Neural progenitor cell (in vitro differentiated cells): Measurements from ENCODE around the gene NTM. TPM values are rescaled to one million over a fixed set of nuclear protein-coding genes. Genes with fewer than 3 reads are reported as not detected.

Experiments
- DNase-seq: peaks from one replicate; pipeline ENCODE4 v3.0.0-alpha.2; 2016; ENCODE audit warnings: low spot score
- H2AFZ ChIP-seq: fragments of 200-600 bp; sonication (generic); replicated peaks from 2 replicates; pipeline ENCODE4 v1.6.1; 2016; ENCODE audit warnings: antibody characterized with exemption
- H3F3A ChIP-seq: fragments of 200-600 bp; sonication (generic); 2 replicates; pipeline ENCODE4 v1.6.1; 2016; ENCODE audit warnings: antibody characterized with exemption, low read depth
- H3K27ac ChIP-seq: fragments of 200-600 bp; sonication (generic); 2 replicates; pipeline ENCODE4 v1.5.1; 2016; ENCODE audit warnings: mild to moderate bottlenecking
- H3K27me3 ChIP-seq: fragments of 200-600 bp; sonication (generic); 2 replicates; pipeline ENCODE4 v1.6.1; 2016; ENCODE audit warnings: mild to moderate bottlenecking, moderate library complexity
- H3K36me3 ChIP-seq: fragments of 200-600 bp; sonication (generic); 2 replicates; pipeline ENCODE4 v1.5.1; 2016
- H3K4me1 ChIP-seq: fragments of 200-600 bp; sonication (generic); 2 replicates; pipeline ENCODE4 v1.6.1; 2016; ENCODE audit warnings: mixed run types
- H3K4me2 ChIP-seq: fragments of 200-600 bp; sonication (generic); 2 replicates; pipeline ENCODE4 v1.6.1; 2016
- H3K4me3 ChIP-seq: fragments of 200-600 bp; sonication (generic); 2 replicates; pipeline ENCODE4 v1.5.1; 2016
- H3K79me2 ChIP-seq: fragments of 200-600 bp; sonication (generic); 2 replicates; pipeline ENCODE4 v1.6.1; 2016; ENCODE audit warnings: low read depth
- H3K9ac ChIP-seq: fragments of 200-600 bp; sonication (generic); 2 replicates; pipeline ENCODE4 v1.6.1; 2016
- H3K9me3 ChIP-seq: fragments of 200-600 bp; sonication (generic); 2 replicates; pipeline ENCODE4 v1.5.1; 2016; ENCODE audit warnings: low read depth
- H4K20me1 ChIP-seq: fragments of 200-600 bp; sonication (generic); 2 replicates; pipeline ENCODE4 v1.6.1; 2016; ENCODE audit warnings: low read depth
- H3K27ac Mint-ChIP-seq: 3 replicates; pipeline ENCODE4 v1.8.0; 2021; ENCODE audit warnings: mixed read lengths
- H3K27me3 Mint-ChIP-seq: 2 replicates; pipeline ENCODE4 v1.8.0; 2022; ENCODE audit warnings: low read depth, mild to moderate bottlenecking, inconsistent platforms, moderate library complexity, mixed read lengths; ENCODE audit not compliant: insufficient read depth
- H3K36me3 Mint-ChIP-seq: 3 replicates; pipeline ENCODE4 v1.8.0; 2021; ENCODE audit warnings: mixed read lengths
- H3K4me1 Mint-ChIP-seq: 3 replicates; pipeline ENCODE4 v1.8.0; 2021; ENCODE audit warnings: mixed read lengths
- H3K4me3 Mint-ChIP-seq: 3 replicates; pipeline ENCODE4 v1.8.0; 2021; ENCODE audit warnings: mild to moderate bottlenecking, moderate library complexity, mixed read lengths
- H3K9me3 Mint-ChIP-seq: 3 replicates; pipeline ENCODE4 v1.8.0; 2020; ENCODE audit warnings: mixed read lengths
- EZH2 ChIP-seq: fragments of 200-600 bp; sonication (generic); IDR thresholded peaks from 2 replicates; pipeline ENCODE4 v1.6.1; 2017; ENCODE audit warnings: antibody characterized with exemption, mild to moderate bottlenecking, moderate library complexity
- EZH2phosphoT487 ChIP-seq: fragments of 200-600 bp; sonication (generic); IDR thresholded peaks from 2 replicates; pipeline ENCODE4 v1.6.1; 2017; ENCODE audit warnings: antibody characterized with exemption
- total RNA-seq: library from RNA; depleted of rRNA; stranded (reverse); fragments of >200 nt; gene quantifications from 2 replicates; pipeline ENCODE4 v1.2.3, GENCODE V29; 2015; ENCODE audit warnings: low replicate concordance
- TF ChIP-seq, protein P1 (sequence below): fragments of 200-600 bp; sonication (generic); IDR thresholded peaks from 2 replicates; pipeline ENCODE4 v1.5.1; 2017; ENCODE audit warnings: antibody characterized with exemption, mild to moderate bottlenecking

Gene NTM
- total RNA-seq, 1 donor from 2014 or later = 4.3 TPM

DNA sequence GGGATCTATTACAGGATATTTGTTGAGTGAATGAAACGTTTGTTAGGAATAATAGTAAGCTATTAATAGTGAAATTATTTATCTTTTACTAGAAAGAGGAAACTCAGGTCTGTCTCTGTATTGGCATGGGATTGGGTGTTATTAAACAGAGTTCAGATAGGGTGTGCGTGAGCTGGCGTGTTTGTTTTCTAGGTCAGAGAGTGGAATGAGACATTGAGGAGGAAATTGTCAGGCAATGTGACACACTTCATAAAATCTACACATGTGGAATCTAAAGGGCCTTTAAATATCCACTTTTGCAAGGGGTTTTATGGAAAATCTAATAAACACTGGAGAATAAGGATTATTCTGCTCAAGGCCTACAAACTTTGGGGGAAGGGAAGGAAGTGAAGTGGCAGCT lies 552.9 kb downstream of the NTM start:
- TF ChIP-seq, protein P1, sequence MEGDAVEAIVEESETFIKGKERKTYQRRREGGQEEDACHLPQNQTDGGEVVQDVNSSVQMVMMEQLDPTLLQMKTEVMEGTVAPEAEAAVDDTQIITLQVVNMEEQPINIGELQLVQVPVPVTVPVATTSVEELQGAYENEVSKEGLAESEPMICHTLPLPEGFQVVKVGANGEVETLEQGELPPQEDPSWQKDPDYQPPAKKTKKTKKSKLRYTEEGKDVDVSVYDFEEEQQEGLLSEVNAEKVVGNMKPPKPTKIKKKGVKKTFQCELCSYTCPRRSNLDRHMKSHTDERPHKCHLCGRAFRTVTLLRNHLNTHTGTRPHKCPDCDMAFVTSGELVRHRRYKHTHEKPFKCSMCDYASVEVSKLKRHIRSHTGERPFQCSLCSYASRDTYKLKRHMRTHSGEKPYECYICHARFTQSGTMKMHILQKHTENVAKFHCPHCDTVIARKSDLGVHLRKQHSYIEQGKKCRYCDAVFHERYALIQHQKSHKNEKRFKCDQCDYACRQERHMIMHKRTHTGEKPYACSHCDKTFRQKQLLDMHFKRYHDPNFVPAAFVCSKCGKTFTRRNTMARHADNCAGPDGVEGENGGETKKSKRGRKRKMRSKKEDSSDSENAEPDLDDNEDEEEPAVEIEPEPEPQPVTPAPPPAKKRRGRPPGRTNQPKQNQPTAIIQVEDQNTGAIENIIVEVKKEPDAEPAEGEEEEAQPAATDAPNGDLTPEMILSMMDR = no peak
- TF ChIP-seq EZH2phosphoT487 = no peak
- TF ChIP-seq EZH2 = no peak
- Histone ChIP-seq H3K9me3 (no peaks in the 10 kb centered on the region), H3K27ac (no peak overlapping the region), H4K20me1 (no peaks in the 10 kb centered on the region), H3F3A (no peaks in the 10 kb centered on the region), H3K4me2 (no peak overlapping the region), H3K4me3 (no peak overlapping the region), H2AFZ (no peak overlapping the region), H3K79me2 (no peaks in the 10 kb centered on the region), H3K27me3 (no peaks in the 10 kb centered on the region), H3K9ac (no peak overlapping the region), H3K4me1 (peaks cover 5% of the 10 kb centered on the region), H3K36me3 (no peaks in the 10 kb centered on the region)
- Mint-ChIP-seq H3K9me3 (no peaks in the 10 kb centered on the region), H3K36me3 (peaks cover 1% of the 10 kb centered on the region), H3K4me1 (peaks cover 6% of the 10 kb centered on the region), H3K27ac (no peak overlapping the region), H3K4me3 (no peak overlapping the region), H3K27me3 (no peaks in the 10 kb centered on the region)
- no peak for DNase-seq

DNA sequence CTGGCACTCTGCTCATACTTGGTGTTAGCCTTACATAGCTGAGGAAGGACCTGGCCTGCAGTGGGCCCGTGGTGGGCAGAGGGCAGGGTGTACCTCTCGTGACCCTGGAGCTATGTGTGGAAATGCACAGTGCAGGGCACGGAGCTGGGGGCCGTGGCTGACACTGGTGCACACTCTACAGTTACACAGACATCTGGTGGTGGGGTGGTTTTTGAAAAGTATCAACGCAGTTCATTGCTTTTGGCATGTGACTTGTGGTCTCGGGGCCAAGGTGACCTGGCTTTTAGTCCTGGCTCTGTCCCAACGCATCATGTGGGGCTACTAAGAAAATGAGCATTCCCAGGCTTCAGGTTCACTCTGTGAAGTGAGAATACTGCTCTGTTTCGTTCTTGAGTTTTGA lies 553.6 kb downstream of the NTM start:
- Mint-ChIP-seq H3K4me3 (no peak overlapping the region), H3K9me3 (no peaks in the 10 kb centered on the region), H3K4me1 (peaks cover 6% of the 10 kb centered on the region), H3K27ac (no peak overlapping the region), H3K27me3 (no peaks in the 10 kb centered on the region), H3K36me3 (peaks cover 1% of the 10 kb centered on the region)
- TF ChIP-seq EZH2phosphoT487 = no peak
- TF ChIP-seq, protein P1 = no peak
- TF ChIP-seq EZH2 = no peak
- Histone ChIP-seq H3K9me3 (no peaks in the 10 kb centered on the region), H3K4me3 (no peak overlapping the region), H3K9ac (no peak overlapping the region), H3K27me3 (no peaks in the 10 kb centered on the region), H3F3A (no peaks in the 10 kb centered on the region), H3K27ac (no peak overlapping the region), H4K20me1 (no peaks in the 10 kb centered on the region), H3K36me3 (no peaks in the 10 kb centered on the region), H3K4me2 (no peak overlapping the region), H3K79me2 (no peaks in the 10 kb centered on the region), H3K4me1 (peaks cover 8% of the 10 kb centered on the region), H2AFZ (no peak overlapping the region)
- DNase-seq = no peak

DNA sequence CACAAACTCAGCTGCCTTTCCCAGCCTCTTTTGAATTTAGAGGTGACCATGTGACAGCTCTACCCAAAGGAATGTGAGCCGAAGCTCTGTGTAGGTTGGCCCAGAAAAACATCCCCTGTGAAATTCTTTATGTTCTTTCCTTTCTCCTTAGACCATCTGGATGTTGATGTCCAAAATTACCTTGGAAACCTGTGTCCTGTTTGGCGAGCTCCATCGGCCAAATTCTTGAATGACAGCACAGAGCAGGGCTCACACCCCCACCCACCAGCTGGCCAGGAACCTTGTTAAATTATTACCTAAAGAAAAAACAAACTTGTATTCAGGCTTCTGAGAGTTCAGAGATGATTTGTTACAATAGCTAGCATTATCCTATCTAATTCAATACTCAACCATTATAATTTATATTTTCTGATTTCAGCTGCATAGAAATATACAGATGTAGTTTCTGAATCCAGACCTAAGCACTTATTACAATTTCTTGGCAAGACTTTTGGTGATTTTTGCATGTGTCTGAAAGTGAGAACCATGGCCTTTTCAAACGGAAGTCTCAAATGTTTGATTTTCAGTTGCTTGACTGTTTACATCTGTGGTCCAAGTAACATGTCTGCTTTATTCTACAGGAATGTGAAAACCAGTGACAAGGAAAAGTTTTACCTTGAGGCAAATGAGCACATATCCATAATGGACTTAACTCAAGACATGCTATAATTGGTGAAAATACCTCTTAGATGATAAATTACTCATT lies 554.2 kb downstream of the NTM start:
- no peaks in the 10 kb centered on the region for H4K20me1 ChIP-seq
- TF ChIP-seq EZH2 = no peak
- no peak for TF ChIP-seq EZH2phosphoT487
- TF ChIP-seq, protein P1 = no peak
- no peak overlapping the region for H3K9ac ChIP-seq
- Mint-ChIP-seq H3K27me3 (no peaks in the 10 kb centered on the region), H3K36me3 (peaks cover 2% of the 10 kb centered on the region), H3K4me3 (no peak overlapping the region), H3K27ac (peak overlapping the region; percentile 67), H3K9me3 (no peaks in the 10 kb centered on the region), H3K4me1 (peaks cover 6% of the 10 kb centered on the region)
- H3K9me3 ChIP-seq = no peaks in the 10 kb centered on the region
- no peak overlapping the region for H3K4me3 ChIP-seq
- H3K4me1 ChIP-seq = peaks cover 9% of the 10 kb centered on the region
- H3F3A ChIP-seq = no peaks in the 10 kb centered on the region
- no peak overlapping the region for H3K4me2 ChIP-seq
- no peak for DNase-seq
- no peaks in the 10 kb centered on the region for H3K36me3 ChIP-seq
- no peak overlapping the region for H3K27ac ChIP-seq
- no peak overlapping the region for H2AFZ ChIP-seq
- H3K27me3 ChIP-seq = no peaks in the 10 kb centered on the region
- H3K79me2 ChIP-seq = no peaks in the 10 kb centered on the region
